B cell (primary cell): ENCODE data around the gene CTXND2. TPM values are rescaled to one million over a fixed set of nuclear protein-coding genes. Genes with fewer than 3 reads are reported as not detected.

ENCODE experiments used
- ATAC-seq: fragments of 200-7000 bp; cut with Tn5 transposase; one replicate; pipeline ENCODE4 v1.10.0; 2021; ENCODE audit warnings: low read depth, mild to moderate bottlenecking, moderate number of reproducible peaks, moderate library complexity
- CTCF ChIA-PET: fragments of 350-600 bp; sonication (Branson Sonifier 250); formaldehyde crosslinking; loops from one replicate; lab custom pipeline; 2021; ENCODE audit warnings: antibody characterized with exemption, inconsistent platforms; lab: Charles Lee
- POLR2A ChIA-PET: fragments of 350-600 bp; sonication (Branson Sonifier 250); formaldehyde crosslinking; loops from one replicate; lab custom pipeline; 2021; ENCODE audit warnings: antibody characterized with exemption; lab: Charles Lee
- DNase-seq: peaks from one replicate; pipeline ENCODE4 v3.0.0; 2013
- H2AFZ ChIP-seq: 2 replicates; pipeline ENCODE4 v1.6.1; 2012; ENCODE audit warnings: mild to moderate bottlenecking, low read depth, low read length; ENCODE audit not compliant: insufficient read depth, poor library complexity, severe bottlenecking
- H3K27ac ChIP-seq, 2 donors: 1 replicate in 1 of 2; 2 replicates in 1 of 2; pipeline ENCODE4 v1.5.1; 2012 to 2013; ENCODE audit warnings: low read length in 2 of 2, mild to moderate bottlenecking in 2 of 2, moderate library complexity in 1 of 2
- H3K27me3 ChIP-seq, 4 experiments: fragments of 200-600 bp in 1 of 4; sonication (generic) in 1 of 4; replicated peaks in 1 of 4; 1 replicate in 2 of 4; 2 replicates in 2 of 4; pipeline versions ENCODE4 v1.6.1 to v1.7.0; 2013 to 2016; ENCODE audit warnings: low read length in 3 of 4, mild to moderate bottlenecking in 2 of 4, mixed read lengths in 1 of 4, moderate library complexity in 1 of 4; ENCODE audit not compliant: insufficient read depth in 4 of 4, control insufficient read depth in 3 of 4; ENCODE audit errors: control extremely low read depth in 1 of 4
- H3K36me3 ChIP-seq, 2 experiments: replicated peaks in 1 of 2; 1 replicate in 1 of 2; 2 replicates in 1 of 2; pipeline versions ENCODE4 v1.6.1 to v1.7.1; 2013; ENCODE audit warnings: low read length in 1 of 2; ENCODE audit not compliant: insufficient read depth in 2 of 2, control insufficient read depth in 1 of 2; ENCODE audit errors: control extremely low read depth in 1 of 2, extremely low read depth in 1 of 2
- H3K4me1 ChIP-seq, 2 donors: fragments of 200-600 bp in 1 of 2; sonication (generic) in 1 of 2; 1 replicate in 1 of 2; 2 replicates in 1 of 2; pipeline versions ENCODE4 v1.5.1 to v1.6.1; 2013 to 2017; ENCODE audit warnings: low read length in 2 of 2; ENCODE audit not compliant: control insufficient read depth in 2 of 2, insufficient read depth in 2 of 2
- H3K4me2 ChIP-seq: replicated peaks from 2 replicates; pipeline ENCODE3; 2012; ENCODE audit warnings: mild to moderate bottlenecking, low read depth, low read length; ENCODE audit not compliant: poor library complexity, severe bottlenecking
- H3K4me3 ChIP-seq, 5 experiments: fragments of 200-600 bp in 1 of 5; sonication (generic) in 1 of 5; 1 replicate in 3 of 5; 2 replicates in 2 of 5; pipeline versions ENCODE4 v1.5.1 to v1.7.0; 2011 to 2016; ENCODE audit warnings: low read length in 4 of 5, mild to moderate bottlenecking in 4 of 5, low read depth in 2 of 5, control low read depth in 1 of 5, moderate library complexity in 1 of 5; ENCODE audit not compliant: insufficient read depth in 1 of 5; ENCODE audit errors: control extremely low read depth in 1 of 5, extremely low read depth in 1 of 5
- H3K79me2 ChIP-seq: fragments of 200-600 bp; sonication (generic); one replicate; pipeline ENCODE4 v1.6.0; 2016; ENCODE audit warnings: low read length; ENCODE audit not compliant: control insufficient read depth, insufficient read depth
- H3K9ac ChIP-seq: fragments of 200-600 bp; sonication (generic); 2 replicates; pipeline ENCODE4 v1.6.1; 2017; ENCODE audit warnings: mild to moderate bottlenecking, low read length, moderate library complexity
- H3K9me3 ChIP-seq, 3 donors: one replicate each; pipeline versions ENCODE4 v1.6.1 to v1.7.1; 2013; ENCODE audit warnings: low read length in 2 of 3; ENCODE audit not compliant: control insufficient read depth in 2 of 3, insufficient read depth in 1 of 3; ENCODE audit errors: control extremely low read depth in 1 of 3
- H4K20me1 ChIP-seq: 2 replicates; pipeline ENCODE4 v1.6.0; 2012; ENCODE audit warnings: mild to moderate bottlenecking, low read length; ENCODE audit not compliant: insufficient read depth, control insufficient read depth, poor library complexity, severe bottlenecking
- H3K27ac Mint-ChIP-seq: one replicate; pipeline ENCODE4 v1.8.0; 2021; ENCODE audit warnings: mixed read lengths
- H3K27me3 Mint-ChIP-seq: one replicate; pipeline ENCODE4 v1.8.0; 2021; ENCODE audit warnings: mixed read lengths
- H3K4me1 Mint-ChIP-seq: one replicate; pipeline ENCODE4 v1.8.0; 2021; ENCODE audit warnings: mixed read lengths
- H3K4me3 Mint-ChIP-seq: one replicate; pipeline ENCODE4 v1.8.0; 2021; ENCODE audit warnings: mixed read lengths
- H3K9me3 Mint-ChIP-seq: one replicate; pipeline ENCODE4 v1.8.0; 2022; ENCODE audit warnings: mixed read lengths; ENCODE audit not compliant: insufficient read depth
- EZH2 ChIP-seq: IDR thresholded peaks from 2 replicates; pipeline ENCODE4 v1.6.1; 2012; ENCODE audit warnings: borderline replicate concordance, low read depth, mild to moderate bottlenecking, moderate library complexity, low read length; ENCODE audit not compliant: insufficient read depth, poor library complexity, severe bottlenecking
- WGBS: methylation state at CpG from one replicate; pipeline ENCODE4 v1.1.5; 2013; ENCODE audit warnings: missing lambda C conversion rate; ENCODE audit not compliant: insufficient coverage; 5-methylcytosine and 5-hydroxymethylcytosine counted together
- intact Hi-C: fragments of 100-400 bp; cut with micrococcal nuclease; formaldehyde crosslinking; loops from one replicate; pipeline ENCODE4 v1.10.0; 2022
- polyA plus RNA-seq: library from polyadenylated mRNA; depleted of rRNA; stranded (reverse); fragments of >200 nt; gene quantifications from 2 replicates; pipeline ENCODE4 v1.2.3, GENCODE V29; 2012
- total RNA-seq, 2 donors: library from RNA; stranded (reverse); fragments of 120-200 nt in 1 of 2; gene quantifications; 1 replicate in 1 of 2; 2 replicates in 1 of 2; pipeline versions ENCODE4 v1.2.3 to v1.2.4, GENCODE V29; 2013 to 2022
- TF ChIP-seq, protein P1 (sequence below): fragments of 200-600 bp; IDR thresholded peaks from one replicate; pipeline ENCODE4 v1.8.0; 2022; ENCODE audit warnings: antibody characterized with exemption, mild to moderate bottlenecking

Gene CTXND2
- total and polyA plus RNA-seq, 2 donors (not counting 1 experiment from before 2014, with no cell fraction given), result not detected

DNA sequence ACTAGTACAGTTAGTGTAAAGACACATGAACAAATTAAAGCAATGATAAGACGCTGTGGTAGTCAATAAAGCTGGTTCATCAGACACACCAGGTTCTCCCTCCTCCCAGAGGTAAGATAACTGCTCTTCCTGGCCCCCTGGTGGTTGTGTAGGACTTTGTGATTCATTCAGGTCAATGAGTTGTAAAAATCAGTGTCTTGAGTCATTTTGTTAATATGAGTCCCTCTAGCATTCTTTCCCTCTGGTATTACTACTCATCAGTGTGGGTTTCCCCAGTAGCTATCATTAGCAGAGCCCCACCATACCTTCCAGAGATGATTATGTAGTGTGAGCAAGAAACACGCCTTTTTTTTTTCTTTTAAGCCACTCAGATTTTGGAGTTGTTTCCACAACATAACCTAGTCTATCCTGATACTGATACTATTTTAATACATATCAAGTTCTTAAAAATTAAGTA, 35.6 kb downstream of the CTXND2 start:
- peak overlapping the region; percentile 66 for H2AFZ ChIP-seq
- peak overlapping the region in 1 of 2 donors; percentile 34 for H3K27ac ChIP-seq
- H4K20me1 ChIP-seq, result no peaks in the 10 kb centered on the region
- peaks cover 25% of the 10 kb centered on the region for H3K4me1 Mint-ChIP-seq
- no peak for TF ChIP-seq EZH2
- TF ChIP-seq, protein P1, sequence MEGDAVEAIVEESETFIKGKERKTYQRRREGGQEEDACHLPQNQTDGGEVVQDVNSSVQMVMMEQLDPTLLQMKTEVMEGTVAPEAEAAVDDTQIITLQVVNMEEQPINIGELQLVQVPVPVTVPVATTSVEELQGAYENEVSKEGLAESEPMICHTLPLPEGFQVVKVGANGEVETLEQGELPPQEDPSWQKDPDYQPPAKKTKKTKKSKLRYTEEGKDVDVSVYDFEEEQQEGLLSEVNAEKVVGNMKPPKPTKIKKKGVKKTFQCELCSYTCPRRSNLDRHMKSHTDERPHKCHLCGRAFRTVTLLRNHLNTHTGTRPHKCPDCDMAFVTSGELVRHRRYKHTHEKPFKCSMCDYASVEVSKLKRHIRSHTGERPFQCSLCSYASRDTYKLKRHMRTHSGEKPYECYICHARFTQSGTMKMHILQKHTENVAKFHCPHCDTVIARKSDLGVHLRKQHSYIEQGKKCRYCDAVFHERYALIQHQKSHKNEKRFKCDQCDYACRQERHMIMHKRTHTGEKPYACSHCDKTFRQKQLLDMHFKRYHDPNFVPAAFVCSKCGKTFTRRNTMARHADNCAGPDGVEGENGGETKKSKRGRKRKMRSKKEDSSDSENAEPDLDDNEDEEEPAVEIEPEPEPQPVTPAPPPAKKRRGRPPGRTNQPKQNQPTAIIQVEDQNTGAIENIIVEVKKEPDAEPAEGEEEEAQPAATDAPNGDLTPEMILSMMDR, result peak; percentile 90
- H3K4me3 Mint-ChIP-seq, result no peak overlapping the region
- peaks cover 17% of the 10 kb centered on the region in 2 donors for H3K4me1 ChIP-seq
- no peak overlapping the region for H3K4me3 ChIP-seq
- WGBS, result no CpG with 5 or more reads among the region's 2 CpGs
- intact Hi-C loops, result loop anchor here (1.0 to 5.0 kb wide), 4 partner anchors 57 to 458 kb away; no protein-coding TSS in a partner anchor
- H3K9ac ChIP-seq, result no peak overlapping the region
- peak overlapping the region; percentile 21 for H3K4me2 ChIP-seq
- no peaks in the 10 kb centered on the region for H3K27me3 Mint-ChIP-seq
- no peaks in the 10 kb centered on the region for H3K27me3 ChIP-seq
- POLR2A ChIA-PET, result no interaction called here
- H3K9me3 Mint-ChIP-seq, result no peaks in the 10 kb centered on the region
- peaks cover 0 to 2% of the 10 kb centered on the region in 2 experiments for H3K36me3 ChIP-seq
- peaks cover 13% of the 10 kb centered on the region for H3K79me2 ChIP-seq
- CTCF ChIA-PET, result interaction anchor here (0.6 to 2.8 kb wide), 36 partner anchors 9 to 362 kb away, joined by 3 to 16 read pairs (median 5); partner anchors contain the start of genes CDC42SE1, GOLPH3L, MINDY1 and TNFAIP8L2
- no peaks in the 10 kb centered on the region for H3K9me3 ChIP-seq
- DNase-seq (peak; percentile 81), ATAC-seq (peak; percentile 14)
- peak overlapping the region; percentile 0 for H3K27ac Mint-ChIP-seq

GRCh38 chr1:150925080-150925479, 38.1 kb downstream of the CTXND2 start:
- ATAC-seq (no peak), DNase-seq (peak; percentile 49)
- H3K4me2 ChIP-seq, result peak overlapping the region; percentile 85
- H2AFZ ChIP-seq, result peak overlapping the region; percentile 91
- H3K27ac ChIP-seq, result peak overlapping the region in 1 of 2 donors; percentile 96
- no peaks in the 10 kb centered on the region for H3K27me3 ChIP-seq
- H3K9me3 ChIP-seq, result no peaks in the 10 kb centered on the region
- Mint-ChIP-seq H3K4me3 (peak overlapping the region; percentile 98), H3K27ac (peak overlapping the region; percentile 98), H3K9me3 (no peaks in the 10 kb centered on the region), H3K27me3 (no peaks in the 10 kb centered on the region), H3K4me1 (peaks cover 31% of the 10 kb centered on the region)
- ChIA-PET POLR2A (interaction anchor here (0.6 to 0.7 kb wide), 2 partner anchors 12 to 876 kb away, joined by 3 to 4 read pairs; no protein-coding TSS in a partner anchor), CTCF (interaction anchor here (0.9 kb wide), 1 partner anchor 459 kb away, joined by 3 read pairs; no protein-coding TSS in a partner anchor)
- H4K20me1 ChIP-seq, result no peaks in the 10 kb centered on the region
- intact Hi-C loops, result loop anchor here (5.0 kb wide), 1 partner anchor 298 kb away; the partner anchor contains the start of gene ENSA
- H3K9ac ChIP-seq, result peak overlapping the region; percentile 98
- H3K36me3 ChIP-seq, result peaks cover 9 to 21% of the 10 kb centered on the region in 2 experiments
- H3K79me2 ChIP-seq, result peaks cover 22% of the 10 kb centered on the region
- peak overlapping the region; percentile 44 to 96 (median 90) for H3K4me3 ChIP-seq
- WGBS, result 58% methylated on average over 9 of the region's 23 CpGs
- TF ChIP-seq EZH2, result no peak
- TF ChIP-seq, protein P1, result no peak
- H3K4me1 ChIP-seq, result peaks cover 17 to 19% of the 10 kb centered on the region in 2 donors
